ENCODE results near the gene ABHD2.

DNA sequence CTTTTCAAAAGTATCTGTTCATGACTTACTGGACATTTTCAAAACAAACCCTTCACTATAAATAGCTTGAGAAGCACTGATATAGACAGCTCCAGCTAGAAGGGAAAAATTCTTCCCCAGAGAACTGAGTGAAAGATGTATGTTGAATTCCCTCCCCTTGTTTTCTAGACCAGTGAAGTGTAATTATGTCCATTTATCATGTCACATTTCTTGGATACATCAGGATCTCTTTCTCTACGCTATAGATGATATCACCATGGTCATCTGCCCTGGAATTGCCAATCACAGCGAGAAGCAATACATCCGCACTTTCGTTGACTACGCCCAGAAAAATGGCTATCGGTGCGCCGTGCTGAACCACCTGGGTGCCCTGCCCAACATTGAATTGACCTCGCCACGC lies 66.9 kb downstream of the ABHD2 start:
- TF ChIP-seq CTCF (conservative IDR thresholded peaks at IDR 0.05; ENCODE audit: low read length) (no peak), EZH2phosphoT487 (IDR thresholded peaks at IDR 0.05; ENCODE audit: borderline replicate concordance, low read depth, low read length) (no peak)

Measured in OCI-LY7 (cell line).